ENCODE data around the gene BAHCC1.

DNA sequence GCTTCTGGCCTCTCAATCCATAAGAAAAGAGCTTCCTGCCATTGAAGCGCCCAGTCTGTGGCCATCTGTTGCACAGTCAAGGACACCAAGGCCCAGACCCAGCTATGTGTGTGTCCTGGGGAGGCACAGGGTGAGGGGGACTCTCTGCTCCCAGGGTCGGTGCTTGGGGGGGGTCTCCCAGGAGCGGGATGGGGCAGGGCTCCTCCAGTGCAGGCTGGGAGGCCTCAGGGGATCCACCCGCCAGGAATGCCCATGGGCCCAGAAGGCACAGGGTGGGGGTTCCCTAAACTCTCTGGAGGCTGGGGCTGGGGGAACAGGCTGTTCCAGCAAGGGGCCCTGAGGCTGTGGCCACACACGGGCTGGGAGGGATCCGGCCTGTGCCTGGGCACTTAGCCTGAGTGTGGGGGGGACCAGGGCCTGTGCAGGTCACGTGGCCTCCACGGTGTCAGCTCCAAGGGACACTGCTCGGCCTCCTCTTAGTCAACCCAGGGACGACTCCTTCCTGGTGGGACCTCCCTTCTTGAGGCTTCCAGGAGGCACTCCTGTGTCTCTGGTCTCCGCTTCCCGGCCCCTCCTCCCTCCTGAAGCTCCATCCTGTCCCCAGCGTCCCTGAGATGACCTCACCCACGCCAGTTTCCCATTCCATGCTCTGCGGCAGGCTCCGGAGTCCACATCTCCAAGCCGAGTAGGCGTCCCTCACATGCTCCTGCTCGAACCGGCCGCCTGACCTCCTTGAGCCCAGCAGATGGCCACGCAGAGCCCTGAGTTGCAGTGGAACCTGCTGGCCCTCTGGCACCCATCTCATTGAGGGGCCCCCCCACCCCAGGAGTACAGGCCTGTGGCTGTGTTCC, 23.1 kb upstream of the BAHCC1 start:
- TF ChIP-seq SUZ12 (IDR thresholded peaks at IDR 0.05; ENCODE audit: extremely low read depth, insufficient read depth, insufficient read length) (no peak), YY1 (IDR thresholded peaks at IDR 0.05; ENCODE audit: insufficient read depth, insufficient read length) (no peak)

Measured in NT2/D1 (cell line).